Measurements from ENCODE around the gene LHX1.

- TF ChIP-seq ZNF565 (CRISPR knock-in tag; conservative IDR thresholded peaks at IDR 0.05; ENCODE audit: low read depth) (no peak), ZNF70 (CRISPR knock-in tag; IDR thresholded peaks at IDR 0.05) (no peak), PATZ1 (CRISPR knock-in tag; IDR thresholded peaks at IDR 0.05; ENCODE audit: borderline replicate concordance) (no peak), ZFP3 (CRISPR knock-in tag; IDR thresholded peaks at IDR 0.05) (no peak), OSR1 (CRISPR knock-in tag; IDR thresholded peaks at IDR 0.05) (no peak), PPARA (CRISPR knock-in tag; IDR thresholded peaks at IDR 0.05; ENCODE audit: borderline replicate concordance) (no peak), ESRRG (CRISPR knock-in tag; IDR thresholded peaks at IDR 0.05) (no peak), ISL1 (CRISPR knock-in tag; IDR thresholded peaks at IDR 0.05) (no peak), BACH2 (CRISPR knock-in tag; IDR thresholded peaks at IDR 0.05; ENCODE audit: borderline replicate concordance) (no peak), CSDC2 (CRISPR knock-in tag; IDR thresholded peaks at IDR 0.05) (no peak), ZFP30 (CRISPR knock-in tag; IDR thresholded peaks at IDR 0.05) (no peak)
- TF ChIP-seq, protein P1, sequence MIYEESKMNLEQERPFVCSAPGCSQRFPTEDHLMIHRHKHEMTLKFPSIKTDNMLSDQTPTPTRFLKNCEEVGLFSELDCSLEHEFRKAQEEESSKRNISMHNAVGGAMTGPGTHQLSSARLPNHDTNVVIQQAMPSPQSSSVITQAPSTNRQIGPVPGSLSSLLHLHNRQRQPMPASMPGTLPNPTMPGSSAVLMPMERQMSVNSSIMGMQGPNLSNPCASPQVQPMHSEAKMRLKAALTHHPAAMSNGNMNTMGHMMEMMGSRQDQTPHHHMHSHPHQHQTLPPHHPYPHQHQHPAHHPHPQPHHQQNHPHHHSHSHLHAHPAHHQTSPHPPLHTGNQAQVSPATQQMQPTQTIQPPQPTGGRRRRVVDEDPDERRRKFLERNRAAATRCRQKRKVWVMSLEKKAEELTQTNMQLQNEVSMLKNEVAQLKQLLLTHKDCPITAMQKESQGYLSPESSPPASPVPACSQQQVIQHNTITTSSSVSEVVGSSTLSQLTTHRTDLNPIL (CRISPR knock-in tag; IDR thresholded peaks at IDR 0.05; ENCODE audit: low read depth) = no peak
Measured at GRCh38 chr17:36946726-36947091, 9.4 kb downstream of the LHX1 start.
